ENCODE results near the gene ANO10. TPM values are rescaled to one million over a fixed set of nuclear protein-coding genes. Genes with fewer than 3 reads are reported as not detected.

ANO10 gene
- total RNA-seq, 1 donor from 2014 or later, result 4.9 TPM

DNA sequence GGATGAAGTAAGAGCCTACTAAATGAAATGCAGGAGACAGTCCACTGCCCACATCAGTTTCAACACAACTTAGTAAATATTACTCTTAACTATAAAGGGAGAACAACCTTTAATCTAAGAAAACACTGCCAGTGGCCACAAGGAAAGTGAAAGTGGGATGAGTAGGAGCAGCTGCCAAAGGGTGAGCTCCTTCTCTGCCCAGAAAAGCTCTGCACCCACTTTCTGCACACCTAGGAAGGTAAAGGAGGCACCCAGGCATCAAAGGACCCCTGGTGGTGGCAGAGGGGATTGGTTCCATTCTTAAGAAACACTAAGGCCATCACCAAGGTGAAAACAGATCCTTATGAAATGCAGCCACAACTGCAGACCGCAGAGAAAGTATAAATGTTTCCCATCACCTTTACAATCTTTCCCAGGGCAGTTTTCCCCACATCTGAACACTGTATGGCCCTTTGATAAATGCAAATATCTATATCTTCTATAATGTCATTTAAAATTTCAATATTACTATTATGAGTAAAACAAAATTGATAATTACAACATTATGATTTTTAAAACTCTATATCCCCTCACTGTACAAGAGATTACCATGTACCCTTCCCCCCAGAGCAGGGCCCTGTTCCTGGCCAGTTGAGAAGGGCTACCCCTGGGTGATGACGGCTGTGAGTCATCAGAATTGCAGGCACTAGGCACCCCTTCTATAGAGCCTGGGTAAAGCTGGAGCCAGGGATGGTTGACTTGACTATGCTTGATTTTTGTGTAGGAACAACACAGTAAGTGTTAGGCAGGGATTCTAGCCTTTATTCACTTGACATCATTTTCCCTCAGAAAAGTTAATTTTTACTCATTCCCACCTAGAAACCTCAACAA lies 243.5 kb downstream of the ANO10 start:
- Mint-ChIP-seq H3K4me1 (ENCODE audit: low read depth) (peaks cover 7% of the 10 kb centered on the region), H3K27me3 (ENCODE audit: low read depth) (peaks cover 14% of the 10 kb centered on the region), H3K27ac (no peak overlapping the region), H3K36me3 (ENCODE audit: low read depth) (no peaks in the 10 kb centered on the region), H3K9me3 (peaks cover 3% of the 10 kb centered on the region), H3K4me3 (ENCODE audit: low read depth) (no peak overlapping the region)
- peak; percentile 52 for DNase-seq (ENCODE audit: low spot score)
- intact Hi-C loops (cut with micrococcal nuclease), result loop anchor here (1.0 kb wide), 3 partner anchors 91 to 216 kb away; no protein-coding TSS in a partner anchor

DNA sequence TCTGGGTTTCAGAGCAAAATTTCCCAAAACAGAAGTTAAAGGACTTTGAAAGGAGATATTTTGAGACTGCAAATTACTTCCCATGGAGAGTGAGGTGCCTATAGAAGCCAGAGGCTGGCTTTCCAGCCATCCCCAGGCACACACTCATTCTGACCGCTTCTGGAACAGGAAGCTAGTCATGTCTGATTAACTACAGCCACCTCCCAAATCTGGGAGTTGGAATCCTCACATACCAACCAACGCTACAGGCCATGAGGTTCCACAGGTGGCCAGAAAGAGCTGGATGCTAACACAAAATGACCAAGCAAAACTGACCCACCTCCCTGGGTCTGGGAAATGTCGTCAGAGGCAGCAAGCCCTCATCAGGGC lies 248.3 kb downstream of the ANO10 start:
- no peak overlapping the region for H3K4me3 Mint-ChIP-seq (ENCODE audit: low read depth)
- intact Hi-C loops (cut with micrococcal nuclease), result no loop called here
- no peaks in the 10 kb centered on the region for H3K36me3 Mint-ChIP-seq (ENCODE audit: low read depth)
- DNase-seq (ENCODE audit: low spot score), result no peak
- H3K27ac Mint-ChIP-seq, result no peak overlapping the region
- peaks cover 3% of the 10 kb centered on the region for H3K27me3 Mint-ChIP-seq (ENCODE audit: low read depth)
- H3K9me3 Mint-ChIP-seq, result no peaks in the 10 kb centered on the region
- peaks cover 7% of the 10 kb centered on the region for H3K4me1 Mint-ChIP-seq (ENCODE audit: low read depth)

DNA sequence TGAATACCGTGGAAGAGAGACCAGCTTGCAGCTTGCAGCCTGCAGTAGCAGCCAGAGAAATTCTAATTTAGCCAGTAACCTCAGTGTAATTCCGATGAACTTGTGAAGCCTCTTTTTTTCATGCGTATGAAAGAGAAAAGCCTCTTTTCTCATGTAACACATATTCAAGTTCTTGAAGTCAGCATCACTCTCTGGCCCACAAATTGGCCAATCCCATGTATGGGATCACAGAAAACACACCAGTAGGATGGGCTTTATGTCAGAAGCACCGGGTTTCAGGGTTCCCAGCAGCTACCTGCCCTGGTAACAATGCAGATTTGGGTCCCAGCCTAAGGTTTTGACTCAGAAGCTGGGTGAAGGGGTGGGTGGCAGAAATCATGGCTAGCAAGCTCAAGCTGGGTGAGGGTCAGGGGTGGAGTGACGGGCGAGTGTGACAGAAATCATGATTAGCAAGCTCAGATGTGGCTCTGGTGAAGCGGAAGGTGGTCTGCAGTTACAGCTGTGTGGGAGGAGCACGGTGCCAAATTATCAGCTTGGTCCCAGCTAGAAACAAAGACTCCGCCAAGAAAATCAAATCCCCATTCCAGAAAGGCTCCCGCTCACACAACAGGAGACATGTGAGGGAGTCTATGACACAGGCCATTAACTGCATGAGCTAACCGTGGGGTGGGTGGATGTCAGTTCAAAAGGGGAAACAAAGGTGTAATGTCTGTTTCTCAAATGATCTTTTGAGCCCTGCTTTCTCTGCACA lies 248.8 kb downstream of the ANO10 start:
- DNase-seq (ENCODE audit: low spot score), result no peak
- intact Hi-C loops (cut with micrococcal nuclease), result no loop called here
- no peak overlapping the region for H3K4me3 Mint-ChIP-seq (ENCODE audit: low read depth)
- no peaks in the 10 kb centered on the region for H3K36me3 Mint-ChIP-seq (ENCODE audit: low read depth)
- H3K27me3 Mint-ChIP-seq (ENCODE audit: low read depth), result peaks cover 3% of the 10 kb centered on the region
- peaks cover 4% of the 10 kb centered on the region for H3K4me1 Mint-ChIP-seq (ENCODE audit: low read depth)
- H3K27ac Mint-ChIP-seq, result no peak overlapping the region
- no peaks in the 10 kb centered on the region for H3K9me3 Mint-ChIP-seq

DNA sequence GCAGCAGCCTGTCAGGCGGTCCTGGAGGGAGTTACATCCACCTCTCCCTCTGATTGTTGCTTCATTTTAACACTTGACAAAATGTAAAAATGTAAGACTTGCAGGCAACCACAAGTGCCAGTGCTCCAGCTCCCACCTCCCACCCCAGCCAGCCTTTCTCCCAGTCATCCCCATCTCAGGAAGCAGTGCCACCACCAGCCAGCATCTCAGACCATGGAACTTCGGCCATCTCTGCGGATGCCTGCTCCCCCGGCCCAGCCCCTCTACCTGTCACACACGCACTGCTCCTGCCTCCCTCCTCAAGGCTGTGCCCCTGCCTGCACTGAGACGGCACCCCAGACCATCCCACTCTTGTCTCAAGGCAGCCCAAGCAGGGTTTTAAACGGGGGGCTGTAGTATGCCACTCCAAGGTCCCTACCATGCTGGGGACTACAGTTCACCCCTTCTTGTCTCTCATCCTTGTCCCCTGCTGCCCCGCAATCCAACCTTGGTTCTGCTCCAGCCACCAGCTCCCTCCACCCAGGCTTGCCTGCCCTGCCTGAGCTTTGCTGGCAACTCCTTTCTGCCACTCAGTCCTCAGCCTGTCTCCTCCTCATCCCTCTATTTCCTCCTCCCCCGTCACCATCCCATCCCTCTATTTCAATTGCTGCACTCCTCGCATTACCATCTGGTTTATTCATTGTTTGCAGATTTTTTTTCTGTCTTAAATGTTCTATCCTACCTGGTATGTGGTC lies 249.6 kb downstream of the ANO10 start:
- Mint-ChIP-seq H3K9me3 (no peaks in the 10 kb centered on the region), H3K4me3 (ENCODE audit: low read depth) (no peak overlapping the region), H3K27me3 (ENCODE audit: low read depth) (peaks cover 3% of the 10 kb centered on the region), H3K27ac (no peak overlapping the region), H3K4me1 (ENCODE audit: low read depth) (no peaks in the 10 kb centered on the region), H3K36me3 (ENCODE audit: low read depth) (no peaks in the 10 kb centered on the region)
- intact Hi-C loops (cut with micrococcal nuclease), result no loop called here
- DNase-seq (ENCODE audit: low spot score), result no peak

DNA sequence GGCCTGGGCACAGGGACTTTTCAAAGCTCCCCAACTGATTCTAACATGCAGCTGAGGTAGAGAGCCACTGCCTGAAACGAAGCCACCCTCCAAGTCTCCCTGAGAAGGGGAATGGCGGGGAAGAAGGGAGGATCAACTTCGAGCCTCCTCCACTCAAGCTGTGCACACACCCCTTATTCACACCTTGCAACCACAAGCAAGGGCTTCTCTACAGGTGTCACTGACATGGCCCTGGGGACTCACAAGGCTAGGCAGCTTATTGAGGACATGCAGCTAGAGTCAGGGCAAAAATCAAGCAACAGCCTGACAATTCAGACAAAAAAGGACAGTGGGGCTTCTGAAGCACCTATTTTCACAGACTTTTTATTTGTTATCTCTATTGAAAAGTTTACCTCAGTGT lies 250.3 kb downstream of the ANO10 start:
- intact Hi-C loops (cut with micrococcal nuclease), result no loop called here
- DNase-seq (ENCODE audit: low spot score), result no peak
- H3K4me3 Mint-ChIP-seq (ENCODE audit: low read depth), result no peak overlapping the region

DNA sequence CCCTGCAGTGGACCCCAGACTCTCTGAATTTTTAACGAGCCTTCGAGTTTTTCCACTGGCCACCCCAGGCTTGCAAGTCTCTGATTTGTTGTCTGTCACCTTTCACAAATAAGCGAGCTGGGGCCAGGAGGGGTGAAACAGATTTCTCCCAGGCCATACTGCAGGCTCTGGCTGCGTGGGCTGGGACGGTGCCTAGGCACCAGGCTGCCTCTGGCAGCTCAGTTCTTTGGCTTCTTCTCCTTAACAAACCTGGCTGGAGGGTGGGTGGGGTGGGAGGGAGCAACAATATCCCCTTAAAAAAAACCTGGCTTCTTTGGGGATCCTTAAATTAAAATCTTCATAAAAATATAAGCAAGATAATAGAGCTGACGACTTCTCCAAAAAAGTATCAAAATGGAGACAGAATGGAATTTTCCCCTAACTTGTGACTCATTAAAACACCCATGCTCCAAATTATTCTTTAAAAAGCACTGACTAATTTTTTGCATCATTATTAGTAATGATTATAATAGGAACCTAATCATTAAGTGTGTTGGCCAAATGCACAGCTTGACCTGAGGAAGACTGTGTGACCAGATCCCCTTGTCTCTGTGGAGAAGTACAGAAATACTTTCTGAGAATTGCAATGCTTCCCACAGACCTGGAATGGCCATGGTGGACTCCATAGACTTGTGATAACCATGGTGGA lies 251.4 kb downstream of the ANO10 start:
- intact Hi-C loops (cut with micrococcal nuclease), result no loop called here
- H3K27ac Mint-ChIP-seq, result no peak overlapping the region
- H3K36me3 Mint-ChIP-seq (ENCODE audit: low read depth), result no peaks in the 10 kb centered on the region
- no peaks in the 10 kb centered on the region for H3K9me3 Mint-ChIP-seq
- no peaks in the 10 kb centered on the region for H3K4me1 Mint-ChIP-seq (ENCODE audit: low read depth)
- peaks cover 3% of the 10 kb centered on the region for H3K27me3 Mint-ChIP-seq (ENCODE audit: low read depth)
- H3K4me3 Mint-ChIP-seq (ENCODE audit: low read depth), result no peak overlapping the region
- no peak for DNase-seq (ENCODE audit: low spot score)

More for the DNA sequence above, 250.3 kb downstream of the ANO10 start:
- Mint-ChIP-seq H3K27ac (no peak overlapping the region), H3K27me3 (ENCODE audit: low read depth) (peaks cover 3% of the 10 kb centered on the region), H3K9me3 (no peaks in the 10 kb centered on the region), H3K4me1 (ENCODE audit: low read depth) (no peaks in the 10 kb centered on the region), H3K36me3 (ENCODE audit: low read depth) (no peaks in the 10 kb centered on the region)

DNA sequence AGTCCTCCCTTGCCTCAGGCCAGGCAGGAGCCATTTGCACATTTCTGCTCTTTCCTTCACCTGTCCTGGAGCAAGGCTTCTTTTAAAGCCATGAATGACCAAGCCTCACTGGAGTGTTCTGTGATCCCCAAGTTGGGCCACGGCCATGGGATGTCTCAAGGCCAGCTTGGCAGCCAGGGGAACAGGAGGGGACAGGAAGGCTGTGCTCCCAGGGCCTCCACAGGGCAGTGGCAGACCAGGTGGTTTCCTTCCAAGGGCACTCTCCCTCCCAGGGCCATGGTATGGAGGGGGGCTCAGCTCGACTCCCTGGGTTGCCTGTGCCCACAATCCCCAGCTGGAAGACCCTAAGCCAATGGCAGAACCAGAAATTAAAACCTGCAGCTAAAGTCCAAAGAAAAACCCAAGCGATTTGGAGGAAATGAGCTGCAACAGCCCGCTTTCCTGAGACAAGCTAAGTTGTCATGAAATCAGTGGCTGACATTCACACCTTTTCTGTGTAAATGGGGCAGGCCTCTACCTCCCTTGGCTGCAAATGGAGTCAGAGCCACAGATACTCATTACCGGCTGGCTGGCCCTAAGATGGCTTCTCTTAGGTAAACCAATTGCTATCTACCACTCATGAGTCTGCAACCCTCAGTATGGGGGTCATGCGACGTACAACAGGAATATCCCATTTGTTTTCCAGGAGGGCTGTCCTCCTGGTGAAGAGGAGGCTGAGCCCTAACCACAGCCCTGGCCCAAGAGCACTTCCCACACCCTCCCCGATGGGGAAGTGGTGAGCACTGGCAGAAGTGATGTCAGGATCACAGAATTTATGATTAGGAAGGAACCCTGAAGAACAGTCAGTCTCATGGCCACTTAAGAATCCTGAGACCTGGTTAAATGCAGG lies 252.2 kb downstream of the ANO10 start:
- intact Hi-C loops (cut with micrococcal nuclease), result no loop called here
- Mint-ChIP-seq H3K27me3 (ENCODE audit: low read depth) (peaks cover 3% of the 10 kb centered on the region), H3K27ac (no peak overlapping the region), H3K9me3 (no peaks in the 10 kb centered on the region), H3K36me3 (ENCODE audit: low read depth) (no peaks in the 10 kb centered on the region), H3K4me3 (ENCODE audit: low read depth) (no peak overlapping the region), H3K4me1 (ENCODE audit: low read depth) (no peaks in the 10 kb centered on the region)
- no peak for DNase-seq (ENCODE audit: low spot score)

DNA sequence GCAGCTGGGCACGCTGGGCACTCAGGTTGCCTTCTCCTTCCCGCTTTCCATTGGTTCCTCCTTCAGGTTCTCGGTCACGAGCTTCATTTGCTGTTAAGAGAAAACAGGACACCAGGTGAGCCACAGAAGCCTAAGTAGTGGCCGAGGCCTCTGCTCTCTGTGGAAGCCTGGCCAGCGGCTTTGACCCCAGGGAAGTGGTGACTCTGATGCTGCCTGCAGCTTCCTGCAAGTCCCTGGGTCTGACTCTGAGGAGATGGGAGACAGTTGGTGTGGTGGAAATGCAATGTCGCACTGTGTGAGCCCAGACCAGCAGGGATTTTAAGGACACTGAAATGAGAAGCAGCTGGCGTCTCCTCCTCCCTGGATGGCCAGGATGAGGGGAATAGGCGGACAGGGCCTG lies 254.9 kb downstream of the ANO10 start:
- H3K4me3 Mint-ChIP-seq (ENCODE audit: low read depth), result no peak overlapping the region
- no peak for DNase-seq (ENCODE audit: low spot score)
- H3K36me3 Mint-ChIP-seq (ENCODE audit: low read depth), result no peaks in the 10 kb centered on the region
- no peaks in the 10 kb centered on the region for H3K9me3 Mint-ChIP-seq
- H3K4me1 Mint-ChIP-seq (ENCODE audit: low read depth), result no peaks in the 10 kb centered on the region
- intact Hi-C loops (cut with micrococcal nuclease), result no loop called here
- no peaks in the 10 kb centered on the region for H3K27me3 Mint-ChIP-seq (ENCODE audit: low read depth)
- no peak overlapping the region for H3K27ac Mint-ChIP-seq

DNA sequence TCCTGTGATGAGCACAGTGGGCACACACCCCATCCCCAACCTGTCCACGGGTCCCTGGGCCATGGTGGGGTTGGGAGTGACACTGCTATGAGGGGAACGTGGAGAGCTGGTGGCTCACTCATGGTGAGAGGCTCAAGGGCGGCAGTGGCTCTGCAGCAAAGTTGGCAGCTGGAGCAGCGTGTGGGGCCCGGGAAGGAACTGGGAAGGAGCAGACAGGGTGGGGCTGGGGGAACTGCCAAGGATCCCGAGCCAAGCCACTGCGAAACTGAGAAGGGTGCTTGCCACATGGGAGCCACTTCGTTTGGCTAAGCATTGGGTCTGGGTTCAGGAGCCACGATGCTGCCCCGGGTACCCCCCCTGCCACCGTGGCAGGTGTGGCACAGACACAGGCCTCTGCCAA lies 255.3 kb downstream of the ANO10 start:
- Mint-ChIP-seq H3K27me3 (ENCODE audit: low read depth) (no peaks in the 10 kb centered on the region), H3K27ac (no peak overlapping the region), H3K9me3 (no peaks in the 10 kb centered on the region), H3K36me3 (ENCODE audit: low read depth) (no peaks in the 10 kb centered on the region), H3K4me1 (ENCODE audit: low read depth) (no peaks in the 10 kb centered on the region), H3K4me3 (ENCODE audit: low read depth) (no peak overlapping the region)
- DNase-seq (ENCODE audit: low spot score), result no peak
- intact Hi-C loops (cut with micrococcal nuclease), result no loop called here

DNA sequence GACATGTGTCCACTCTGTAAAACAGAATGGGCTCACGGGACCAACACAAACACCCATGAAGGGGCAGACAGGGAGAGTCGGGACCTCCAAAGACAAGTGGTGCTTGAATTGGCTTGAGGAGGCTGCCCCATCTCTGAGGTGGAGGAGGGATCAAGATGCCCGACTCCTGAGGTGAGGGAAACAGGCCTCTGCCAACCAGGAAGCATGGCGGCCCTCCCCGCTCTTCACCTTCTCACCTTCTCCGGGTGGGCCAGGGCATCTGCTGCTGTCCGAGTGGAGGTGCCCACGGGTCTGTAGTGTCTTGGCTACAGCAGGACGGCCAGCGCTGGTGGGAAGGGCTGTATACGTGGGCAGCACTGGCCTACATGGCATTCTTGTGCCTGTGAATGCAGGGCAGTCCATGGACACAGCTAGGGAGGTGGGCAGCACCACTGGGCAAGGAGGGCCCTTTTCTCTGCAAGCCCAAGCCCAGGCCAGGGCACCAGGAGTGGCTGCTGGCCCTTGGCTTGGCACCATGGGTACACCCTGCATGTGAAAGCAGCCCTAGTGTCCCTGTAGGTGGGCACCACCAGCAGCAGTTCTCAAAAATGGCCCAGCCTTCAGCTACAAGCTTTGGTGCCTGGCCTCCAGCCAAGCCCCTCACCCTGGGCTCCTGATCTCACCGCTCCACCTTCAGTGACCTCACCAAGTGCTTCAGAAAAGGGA lies 256.1 kb downstream of the ANO10 start:
- Mint-ChIP-seq H3K4me1 (ENCODE audit: low read depth) (no peaks in the 10 kb centered on the region), H3K27me3 (ENCODE audit: low read depth) (no peaks in the 10 kb centered on the region), H3K4me3 (ENCODE audit: low read depth) (no peak overlapping the region), H3K36me3 (ENCODE audit: low read depth) (no peaks in the 10 kb centered on the region), H3K9me3 (no peaks in the 10 kb centered on the region), H3K27ac (no peak overlapping the region)
- no peak for DNase-seq (ENCODE audit: low spot score)
- intact Hi-C loops (cut with micrococcal nuclease), result no loop called here

DNA sequence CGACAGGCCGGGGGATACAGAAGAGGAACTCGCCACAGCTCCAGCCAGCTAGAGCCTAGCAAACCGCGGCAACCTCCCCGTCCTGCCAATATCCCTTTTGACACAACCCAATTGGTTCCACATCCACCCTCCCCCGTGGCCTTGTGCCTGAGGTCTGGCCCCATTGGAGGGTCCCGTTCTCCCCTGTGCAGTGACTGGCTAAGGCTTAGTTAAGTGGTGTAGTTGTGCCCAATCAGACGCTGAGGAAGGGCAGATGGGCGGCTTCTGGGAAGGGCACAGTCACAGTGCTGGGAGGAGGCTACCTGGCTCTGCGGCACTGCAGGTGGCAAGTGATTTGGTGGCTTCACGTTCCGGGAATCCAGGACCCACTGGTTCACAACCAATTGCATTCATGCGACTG lies 256.9 kb downstream of the ANO10 start:
- Mint-ChIP-seq H3K36me3 (ENCODE audit: low read depth) (no peaks in the 10 kb centered on the region), H3K4me1 (ENCODE audit: low read depth) (no peaks in the 10 kb centered on the region), H3K27me3 (ENCODE audit: low read depth) (no peaks in the 10 kb centered on the region), H3K9me3 (no peaks in the 10 kb centered on the region), H3K4me3 (ENCODE audit: low read depth) (no peak overlapping the region), H3K27ac (no peak overlapping the region)
- no peak for DNase-seq (ENCODE audit: low spot score)
- intact Hi-C loops (cut with micrococcal nuclease), result no loop called here

Data from activated T-helper 2 cell treated with anti-CD3 and anti-CD28 coated beads, Interferon-gamma antibody, Interleukin-2, Interleukin-4, amounts not matched to agents 10 μg/mL and 5 μg/mL and 100 μg/mL, durations not matched to agents 14 hours and 24 hours and 36 hours (primary cell).